Measurements from ENCODE around the gene OR3A3.

Gene OR3A3

DNA sequence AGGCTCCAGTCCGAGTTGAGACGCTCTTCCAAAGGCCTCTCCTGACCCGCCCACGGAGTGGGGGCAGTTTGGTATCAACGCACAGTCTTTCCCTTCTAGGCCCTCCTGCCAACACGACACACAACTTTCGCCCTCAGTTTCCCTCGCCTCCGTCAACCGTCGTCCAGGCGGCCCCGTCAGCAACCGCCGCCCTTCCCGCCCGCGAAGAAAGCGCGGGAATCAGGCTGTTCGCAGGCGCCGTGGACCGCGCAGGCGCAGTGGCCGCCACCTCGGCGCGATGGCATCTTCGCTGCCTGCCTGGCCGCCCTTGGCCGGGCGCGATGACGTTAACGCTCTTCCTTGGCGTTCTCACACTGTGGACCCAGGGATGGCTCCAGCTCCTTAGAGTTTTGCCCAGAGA, 60.4 kb downstream of the OR3A3 start, which contains the start of gene SPATA22:
Gene SPATA22 (minus strand): TSS at position 221 of the 400 bp plus-strand sequence. CDS start 2,494 bp downstream, outside the sequence.
- TF ChIP-seq CTCF (IDR thresholded peaks at IDR 0.05; ENCODE audit: control insufficient read depth, insufficient read depth, low read depth, low read length, missing control alignments) = no peak
- DNase-seq (ENCODE audit: low read depth) = no peak
- no peak within 1 kb of the TSS for H3K4me3 ChIP-seq (ENCODE audit: control insufficient read depth, low read depth, low read length)

- no peak overlapping the region for H3K4me3 ChIP-seq (ENCODE audit: control insufficient read depth, low read depth, low read length)
- no peak for TF ChIP-seq CTCF (IDR thresholded peaks at IDR 0.05; ENCODE audit: control insufficient read depth, insufficient read depth, low read depth, low read length, missing control alignments)
- no peak for DNase-seq (ENCODE audit: low read depth)
These were observed 61.0 kb downstream of the OR3A3 start for GRCh38 chr17:3472137-3472536.

Measured in AG09309 (cell line).